Jurkat, Clone E6-1 (cell line): ENCODE results near the gene MRTFB. TPM values are rescaled to one million over a fixed set of nuclear protein-coding genes. Genes with fewer than 3 reads are reported as not detected.
"Not testable (repeated sequence)": the region's sequence is repeated elsewhere in the genome, so short reads cannot be mapped to it uniquely, and the experiment has no call there.

Experiments
- DNase-seq: peaks from one replicate; pipeline ENCODE4 v3.0.0-alpha.2; 2011; ENCODE audit warnings: low read depth, low spot score
- H3K4me3 ChIP-seq: 2 replicates; pipeline ENCODE4 v1.5.1; 2011; ENCODE audit warnings: mild to moderate bottlenecking, low read length, control low read depth, moderate library complexity
- polyA plus RNA-seq: library from polyadenylated mRNA; unstranded; fragments of >200 nt; gene quantifications from one replicate; pipeline ENCODE4 v1.2.1, GENCODE V29; 2012; ENCODE audit warnings: missing spikeins; ENCODE audit not compliant: insufficient read length, insufficient read depth

MRTFB gene
- 13.4 TPM for polyA plus RNA-seq

- peak; percentile 14 for DNase-seq
- peak within 1 kb of the TSS; percentile 75 for H3K4me3 ChIP-seq
Measured at GRCh38 chr16:14070877-14071575, at the start of gene MRTFB. Gene MRTFB (plus strand): TSS chr16:14071319. CDS start chr16:14140607, 69,288 bp downstream.

GRCh38 chr16:14023526-14023925, 47.6 kb upstream of the MRTFB start:
- not testable (repeated sequence) for H3K4me3 ChIP-seq, DNase-seq

GRCh38 chr16:14024283-14024682, 46.8 kb upstream of the MRTFB start:
- no peak overlapping the region for H3K4me3 ChIP-seq
- DNase-seq, result no peak

GRCh38 chr16:14026572-14027285, 44.4 kb upstream of the MRTFB start:
- DNase-seq, result no peak
- no peak overlapping the region for H3K4me3 ChIP-seq

GRCh38 chr16:14028202-14028601, 42.9 kb upstream of the MRTFB start:
- no peak overlapping the region for H3K4me3 ChIP-seq
- no peak for DNase-seq

GRCh38 chr16:14029658-14030057, 41.5 kb upstream of the MRTFB start:
- no peak for DNase-seq
- H3K4me3 ChIP-seq, result no peak overlapping the region

GRCh38 chr16:14035092-14035491, 36.0 kb upstream of the MRTFB start:
- DNase-seq, result no peak
- H3K4me3 ChIP-seq, result no peak overlapping the region

GRCh38 chr16:14036889-14037288, 34.2 kb upstream of the MRTFB start:
- DNase-seq, result no peak
- no peak overlapping the region for H3K4me3 ChIP-seq

GRCh38 chr16:14037960-14038359, 33.2 kb upstream of the MRTFB start:
- H3K4me3 ChIP-seq, result no peak overlapping the region

GRCh38 chr16:14041164-14041563, 30.0 kb upstream of the MRTFB start:
- DNase-seq, result no peak
- no peak overlapping the region for H3K4me3 ChIP-seq

More at GRCh38 chr16:14037960-14038359, 33.2 kb upstream of the MRTFB start:
- DNase-seq, result no peak

GRCh38 chr16:14042706-14043105, 28.4 kb upstream of the MRTFB start:
- no peak overlapping the region for H3K4me3 ChIP-seq
- DNase-seq, result no peak

GRCh38 chr16:14043278-14043677, 27.8 kb upstream of the MRTFB start:
- no peak for DNase-seq
- no peak overlapping the region for H3K4me3 ChIP-seq

GRCh38 chr16:14043793-14044192, 27.3 kb upstream of the MRTFB start:
- no peak overlapping the region for H3K4me3 ChIP-seq
- no peak for DNase-seq

GRCh38 chr16:14047121-14047859, 23.8 kb upstream of the MRTFB start:
- DNase-seq, H3K4me3 ChIP-seq: not testable (repeated sequence)

GRCh38 chr16:14050291-14051027, 20.7 kb upstream of the MRTFB start:
- DNase-seq, result no peak
- H3K4me3 ChIP-seq, result no peak overlapping the region

GRCh38 chr16:14051103-14051729, 19.9 kb upstream of the MRTFB start:
- no peak for DNase-seq
- no peak overlapping the region for H3K4me3 ChIP-seq

- H3K4me3 ChIP-seq, result no peak overlapping the region
- DNase-seq, result no peak
Measured at GRCh38 chr16:14056970-14057369, 14.1 kb upstream of the MRTFB start.

- no peak overlapping the region for H3K4me3 ChIP-seq
- DNase-seq, result no peak
Measured at GRCh38 chr16:14057878-14058382, 13.2 kb upstream of the MRTFB start.
